ENCODE data around the gene OTOP1.
"Not testable (repeated sequence)": the region's sequence is repeated elsewhere in the genome, so short reads cannot be mapped to it uniquely, and the experiment has no call there.

OTOP1 gene

GRCh38 chr4:4249866-4250265 lies 23.1 kb upstream of the OTOP1 start:
- Mint-ChIP-seq H3K36me3 (peaks cover 9% of the 10 kb centered on the region), H3K4me1 (ENCODE audit: low read depth) (peaks cover 25% of the 10 kb centered on the region), H3K4me3 (peak overlapping the region; percentile 32), H3K9me3 (ENCODE audit: low read depth) (no peaks in the 10 kb centered on the region), H3K27ac (no peak overlapping the region), H3K27me3 (no peaks in the 10 kb centered on the region)

GRCh38 chr4:4249342-4249741 lies 22.6 kb upstream of the OTOP1 start:
- Mint-ChIP-seq H3K4me3 (peak overlapping the region; percentile 97), H3K4me1 (ENCODE audit: low read depth) (peaks cover 25% of the 10 kb centered on the region)
- not testable (repeated sequence) for H3K27ac Mint-ChIP-seq; H3K27me3 Mint-ChIP-seq; H3K36me3 Mint-ChIP-seq; H3K9me3 Mint-ChIP-seq (ENCODE audit: low read depth)

DNA sequence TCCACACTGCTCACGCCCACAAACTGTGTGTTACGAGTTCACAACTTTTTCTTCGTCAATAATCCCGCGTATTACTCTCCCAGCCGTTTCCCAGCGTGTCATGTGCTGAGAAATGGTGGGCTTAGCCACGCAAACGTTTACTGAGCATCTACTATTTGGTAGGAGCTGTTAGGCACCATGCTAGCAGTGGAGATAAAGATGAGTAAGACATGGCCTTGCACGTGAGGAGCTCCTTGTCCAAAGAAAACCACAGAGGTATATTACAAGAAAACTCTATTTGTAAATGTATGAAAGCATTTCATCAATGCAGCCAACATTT lies 22.1 kb upstream of the OTOP1 start:
- Mint-ChIP-seq H3K4me3 (peak overlapping the region; percentile 97), H3K9me3 (ENCODE audit: low read depth) (no peaks in the 10 kb centered on the region), H3K27ac (peak overlapping the region; percentile 98), H3K36me3 (peaks cover 9% of the 10 kb centered on the region), H3K4me1 (ENCODE audit: low read depth) (peaks cover 25% of the 10 kb centered on the region), H3K27me3 (no peaks in the 10 kb centered on the region)

- H3K4me3 Mint-ChIP-seq = peak within 1 kb of the TSS; percentile 97
- H3K36me3 Mint-ChIP-seq = peaks cover 9% of the 10 kb centered on the region
- H3K27me3 Mint-ChIP-seq = no peaks in the 10 kb centered on the region
- H3K4me1 Mint-ChIP-seq (ENCODE audit: low read depth) = peaks cover 25% of the 10 kb centered on the region
- H3K9me3 Mint-ChIP-seq (ENCODE audit: low read depth) = no peaks in the 10 kb centered on the region
- H3K27ac Mint-ChIP-seq = peak within 1 kb of the TSS; percentile 98
Measured at GRCh38 chr4:4248029-4248884, 21.5 kb upstream of the OTOP1 start, which contains the start of gene TMEM128. Gene TMEM128, minus strand, starts transcription at chr4:4248223. Its CDS starts 21 bp downstream, at chr4:4248202.

DNA sequence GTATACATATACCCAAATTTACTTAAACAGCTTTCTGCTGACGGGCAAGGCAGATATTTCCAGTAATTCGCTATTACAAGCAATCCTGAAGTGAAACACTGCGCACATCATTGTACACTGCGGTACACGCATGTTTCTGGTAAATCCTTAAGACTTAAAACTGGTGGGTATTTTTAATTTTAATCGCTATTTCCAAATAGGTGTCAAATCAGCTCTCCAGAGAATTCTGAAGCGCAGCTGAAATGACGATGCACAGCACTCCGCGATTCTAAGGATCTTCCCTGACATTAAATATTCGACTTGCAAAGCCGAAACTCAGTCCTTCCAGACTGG lies 20.9 kb upstream of the OTOP1 start:
- peaks cover 25% of the 10 kb centered on the region for H3K4me1 Mint-ChIP-seq (ENCODE audit: low read depth)

GRCh38 chr4:4245172-4245571 lies 18.4 kb upstream of the OTOP1 start:
- Mint-ChIP-seq H3K4me1 (ENCODE audit: low read depth) (peaks cover 25% of the 10 kb centered on the region), H3K27me3 (no peaks in the 10 kb centered on the region), H3K36me3 (peaks cover 9% of the 10 kb centered on the region), H3K9me3 (ENCODE audit: low read depth) (no peaks in the 10 kb centered on the region), H3K4me3 (no peak overlapping the region), H3K27ac (no peak overlapping the region)

More for the DNA sequence above, 20.9 kb upstream of the OTOP1 start:
- H3K9me3 Mint-ChIP-seq (ENCODE audit: low read depth) = no peaks in the 10 kb centered on the region
- H3K36me3 Mint-ChIP-seq = peaks cover 9% of the 10 kb centered on the region
- H3K4me3 Mint-ChIP-seq = peak overlapping the region; percentile 97
- peak overlapping the region; percentile 98 for H3K27ac Mint-ChIP-seq
- H3K27me3 Mint-ChIP-seq = no peaks in the 10 kb centered on the region

- H3K4me3 Mint-ChIP-seq; H3K4me1 Mint-ChIP-seq (ENCODE audit: low read depth): not testable (repeated sequence)
- H3K27ac Mint-ChIP-seq = peak overlapping the region; percentile 55
Measured at GRCh38 chr4:4239551-4239950, 12.8 kb upstream of the OTOP1 start.

DNA sequence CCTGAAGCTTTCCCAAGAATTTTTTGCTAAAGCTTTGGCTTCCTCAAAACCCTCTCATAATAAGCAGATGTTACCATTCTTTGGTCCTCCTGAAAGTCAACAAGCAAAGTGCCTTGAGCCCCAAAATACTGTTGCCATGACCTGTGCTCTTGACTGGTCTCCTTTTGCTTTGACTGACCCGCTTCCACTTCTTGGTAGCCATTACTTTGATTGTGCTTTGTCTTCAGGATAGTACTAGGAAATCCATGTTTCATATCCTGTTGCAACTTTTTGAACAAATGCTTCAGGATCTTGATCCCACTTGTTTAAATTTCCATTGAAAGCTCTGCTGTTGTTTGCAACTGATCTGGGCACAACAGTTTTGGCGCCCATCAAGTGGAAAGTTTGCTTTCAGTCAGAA lies 6.9 kb upstream of the OTOP1 start:
- H3K4me3 Mint-ChIP-seq = no peak overlapping the region
- no peaks in the 10 kb centered on the region for H3K4me1 Mint-ChIP-seq (ENCODE audit: low read depth)
- H3K27ac Mint-ChIP-seq = no peak overlapping the region
- H3K9me3 Mint-ChIP-seq (ENCODE audit: low read depth) = peaks cover 6% of the 10 kb centered on the region
- peaks cover 6% of the 10 kb centered on the region for H3K36me3 Mint-ChIP-seq
- no peaks in the 10 kb centered on the region for H3K27me3 Mint-ChIP-seq

More at GRCh38 chr4:4239551-4239950, 12.8 kb upstream of the OTOP1 start:
- H3K9me3 Mint-ChIP-seq (ENCODE audit: low read depth); H3K36me3 Mint-ChIP-seq; H3K27me3 Mint-ChIP-seq: not testable (repeated sequence)

GRCh38 chr4:4228356-4228668 lies 1.6 kb upstream of the OTOP1 start:
- Mint-ChIP-seq H3K9me3 (ENCODE audit: low read depth) (no peaks in the 10 kb centered on the region), H3K36me3 (no peaks in the 10 kb centered on the region), H3K4me3 (no peak overlapping the region), H3K27me3 (peaks cover 27% of the 10 kb centered on the region), H3K4me1 (ENCODE audit: low read depth) (peaks cover 12% of the 10 kb centered on the region), H3K27ac (no peak overlapping the region)

DNA sequence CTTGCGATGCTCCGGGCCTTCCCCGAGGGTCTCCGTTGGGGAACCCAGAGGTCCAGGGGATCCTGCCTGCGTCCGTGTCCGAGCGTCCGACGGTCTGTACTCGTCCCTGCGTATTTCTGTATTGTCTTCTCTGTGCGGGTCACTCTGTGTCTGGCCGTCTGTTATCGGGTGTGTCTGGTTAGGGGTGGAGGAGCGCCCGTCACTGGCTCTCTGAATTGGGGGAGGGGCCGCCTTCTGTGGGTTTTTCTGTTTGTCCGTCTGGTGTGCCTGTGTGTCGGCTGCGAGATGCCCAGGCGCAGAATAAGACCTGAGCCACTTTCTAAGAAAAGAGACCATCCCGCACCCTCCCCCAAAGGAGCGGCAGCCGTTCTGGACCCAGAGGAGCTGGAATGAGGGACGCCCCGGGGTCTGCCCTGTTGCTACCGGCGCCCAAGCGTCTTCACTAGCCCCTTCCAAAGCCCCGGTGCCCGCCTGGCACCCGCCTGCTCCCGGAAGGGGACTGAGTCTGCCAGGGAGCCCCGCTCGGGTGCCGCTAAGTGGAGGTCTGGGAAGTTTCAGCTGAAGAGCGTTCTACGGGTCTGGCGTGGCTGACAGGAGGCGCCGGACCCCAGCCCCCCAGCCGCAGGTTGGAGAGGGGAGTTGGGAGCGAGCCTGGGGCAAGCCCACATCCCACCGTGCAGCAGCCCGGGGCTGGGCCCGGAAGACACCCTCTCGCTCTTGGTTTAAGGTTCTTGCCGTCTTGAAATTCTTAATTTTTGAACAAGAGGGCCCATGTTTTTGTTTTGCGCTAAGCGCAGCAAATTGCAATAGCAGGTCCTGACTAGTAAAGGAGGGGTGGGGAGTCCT lies 1.0 kb upstream of the OTOP1 start:
- Mint-ChIP-seq H3K4me1 (ENCODE audit: low read depth) (peaks cover 12% of the 10 kb centered on the region), H3K4me3 (peak overlapping the region; percentile 32), H3K9me3 (ENCODE audit: low read depth) (no peaks in the 10 kb centered on the region), H3K36me3 (no peaks in the 10 kb centered on the region), H3K27ac (no peak overlapping the region), H3K27me3 (peaks cover 31% of the 10 kb centered on the region)

DNA sequence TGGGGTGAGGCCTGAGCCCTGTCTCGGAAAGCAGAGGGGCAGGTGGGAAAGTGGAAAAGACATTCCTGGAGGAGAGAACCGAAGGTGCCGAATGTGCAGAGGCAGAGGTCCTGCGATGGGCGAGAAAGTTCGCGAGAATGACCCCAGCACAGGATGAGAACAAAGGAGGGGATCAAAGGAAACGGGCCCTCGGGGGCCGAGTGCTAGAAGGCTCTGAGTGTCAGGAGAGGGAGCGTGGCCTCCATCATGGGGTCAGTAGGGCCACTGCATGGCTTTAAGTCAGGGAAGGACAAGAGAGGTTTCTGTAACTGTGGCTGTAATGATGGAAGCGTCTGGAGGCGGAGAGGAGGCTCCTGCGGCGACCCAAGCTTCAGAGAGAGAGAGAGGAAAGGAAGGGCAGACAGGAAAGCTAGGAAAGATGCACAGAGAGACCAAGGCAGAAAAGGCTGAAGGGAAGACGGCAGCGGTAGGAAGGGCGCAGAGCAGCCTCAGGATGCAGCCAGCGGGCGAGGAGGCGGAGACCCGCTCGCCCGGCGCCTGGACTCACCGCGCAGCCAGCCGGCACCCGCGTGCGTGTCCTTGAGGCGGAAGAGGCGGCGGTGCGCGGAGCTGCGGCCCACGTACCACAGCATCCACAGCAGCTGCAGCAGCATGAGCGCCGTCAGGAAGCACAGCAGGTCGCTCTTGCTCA lies 669 bp downstream of the OTOP1 start:
- H3K4me3 Mint-ChIP-seq = peak overlapping the region; percentile 65
- peaks cover 12% of the 10 kb centered on the region for H3K4me1 Mint-ChIP-seq (ENCODE audit: low read depth)
- no peaks in the 10 kb centered on the region for H3K9me3 Mint-ChIP-seq (ENCODE audit: low read depth)
- no peak overlapping the region for H3K27ac Mint-ChIP-seq
- H3K36me3 Mint-ChIP-seq = no peaks in the 10 kb centered on the region
- peaks cover 38% of the 10 kb centered on the region for H3K27me3 Mint-ChIP-seq

GRCh38 chr4:4217113-4217512 lies 9.6 kb downstream of the OTOP1 start:
- H3K4me1 Mint-ChIP-seq (ENCODE audit: low read depth) = no peaks in the 10 kb centered on the region
- H3K4me3 Mint-ChIP-seq = no peak overlapping the region
- no peaks in the 10 kb centered on the region for H3K36me3 Mint-ChIP-seq
- H3K27me3 Mint-ChIP-seq = peaks cover 13% of the 10 kb centered on the region
- no peaks in the 10 kb centered on the region for H3K9me3 Mint-ChIP-seq (ENCODE audit: low read depth)
- H3K27ac Mint-ChIP-seq = no peak overlapping the region

GRCh38 chr4:4216648-4217047 lies 10.1 kb downstream of the OTOP1 start:
- peaks cover 14% of the 10 kb centered on the region for H3K27me3 Mint-ChIP-seq
- no peak overlapping the region for H3K4me3 Mint-ChIP-seq
- H3K4me1 Mint-ChIP-seq (ENCODE audit: low read depth) = no peaks in the 10 kb centered on the region
- H3K27ac Mint-ChIP-seq = no peak overlapping the region
- no peaks in the 10 kb centered on the region for H3K9me3 Mint-ChIP-seq (ENCODE audit: low read depth)
- no peaks in the 10 kb centered on the region for H3K36me3 Mint-ChIP-seq

DNA sequence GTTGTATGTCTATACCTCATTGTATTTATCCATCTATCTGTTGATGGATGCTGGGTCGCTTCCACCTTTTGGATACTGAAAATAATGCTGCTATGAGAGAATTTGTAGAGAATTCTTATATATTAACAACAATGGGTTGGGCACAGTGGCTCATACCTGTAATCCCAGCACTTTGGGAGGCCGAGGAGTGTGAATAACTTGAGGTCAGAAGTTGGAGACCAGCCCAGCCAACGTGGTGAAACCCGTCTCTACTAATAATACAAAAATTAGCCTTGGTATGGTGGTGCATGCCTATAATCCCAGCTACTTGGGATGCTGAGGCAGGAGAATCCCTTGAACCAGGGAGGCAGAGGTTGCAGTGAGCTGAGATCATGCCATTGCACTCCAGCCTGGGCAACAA lies 13.1 kb downstream of the OTOP1 start:
- not testable (repeated sequence) for H3K4me3 Mint-ChIP-seq; H3K27ac Mint-ChIP-seq; H3K36me3 Mint-ChIP-seq; H3K9me3 Mint-ChIP-seq (ENCODE audit: low read depth); H3K4me1 Mint-ChIP-seq (ENCODE audit: low read depth)
- H3K27me3 Mint-ChIP-seq = peaks cover 16% of the 10 kb centered on the region

DNA sequence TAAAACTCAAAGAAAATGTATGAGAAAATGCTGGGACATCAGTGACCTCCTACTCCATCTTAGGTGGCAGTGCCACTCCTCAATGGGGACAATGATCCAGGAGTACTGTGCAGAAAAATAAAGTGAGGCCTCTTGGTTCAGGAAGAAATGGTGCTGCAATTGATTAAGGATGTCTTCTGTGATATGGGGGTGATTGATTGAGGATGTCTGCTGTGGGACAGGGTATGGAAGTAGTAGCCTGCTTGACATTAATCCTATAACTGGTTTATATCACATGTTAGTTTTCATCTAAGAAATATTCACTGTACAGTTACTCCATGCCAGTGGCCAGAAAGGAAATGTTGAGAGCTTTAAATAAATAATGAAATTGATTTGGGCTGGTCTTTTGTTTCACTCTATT lies 20.5 kb downstream of the OTOP1 start:
- Mint-ChIP-seq H3K4me1 (ENCODE audit: low read depth) (no peaks in the 10 kb centered on the region), H3K27ac (no peak overlapping the region), H3K36me3 (no peaks in the 10 kb centered on the region), H3K4me3 (no peak overlapping the region), H3K9me3 (ENCODE audit: low read depth) (no peaks in the 10 kb centered on the region), H3K27me3 (peaks cover 27% of the 10 kb centered on the region)
